Stimulated activated CD8-positive, alpha-beta memory T cell treated with anti-CD3 and anti-CD28 coated beads, Interleukin-12 subunit alpha, Interleukin-12 subunit beta, amount 100 ng/mL, for 24 hours (primary cell): ENCODE results near the gene LRRC15.

Experiments
- DNase-seq: peaks from one replicate; pipeline ENCODE4 v3.0.0-alpha.2; 2020; ENCODE audit errors: extremely low read depth

Gene LRRC15

GRCh38 chr3:194332858-194333211 is 36.7 kb downstream of the LRRC15 start:
- DNase-seq: no peak

- no peak for DNase-seq
Observed at GRCh38 chr3:194330579-194330978, 39.0 kb downstream of the LRRC15 start.

GRCh38 chr3:194330160-194330559 is 39.4 kb downstream of the LRRC15 start:
- DNase-seq: no peak

GRCh38 chr3:194329583-194329965 is 40.0 kb downstream of the LRRC15 start:
- no peak for DNase-seq

- DNase-seq: no peak
Observed at GRCh38 chr3:194328942-194329582, 40.5 kb downstream of the LRRC15 start.

- DNase-seq: no peak
Observed at GRCh38 chr3:194328053-194328657, 41.4 kb downstream of the LRRC15 start.

- DNase-seq: no peak
Observed at GRCh38 chr3:194327218-194328052, 42.1 kb downstream of the LRRC15 start.

- DNase-seq: no peak
Observed at GRCh38 chr3:194326968-194327217, 42.6 kb downstream of the LRRC15 start.

GRCh38 chr3:194326192-194326967 is 43.2 kb downstream of the LRRC15 start:
- DNase-seq: no peak

- DNase-seq: no peak
Observed at GRCh38 chr3:194325424-194326153, 44.0 kb downstream of the LRRC15 start.

- DNase-seq: no peak
Observed at GRCh38 chr3:194324823-194325327, 44.7 kb downstream of the LRRC15 start.

- DNase-seq: no peak
Observed at GRCh38 chr3:194323785-194324735, 45.5 kb downstream of the LRRC15 start.

- no peak for DNase-seq
Observed at GRCh38 chr3:194322678-194323211, 46.8 kb downstream of the LRRC15 start.

GRCh38 chr3:194321693-194322640 is 47.6 kb downstream of the LRRC15 start:
- DNase-seq: no peak

- no peak for DNase-seq
Observed at GRCh38 chr3:194320744-194321243, 48.7 kb downstream of the LRRC15 start.

- DNase-seq: no peak
Observed at GRCh38 chr3:194320100-194320499, 49.4 kb downstream of the LRRC15 start.

GRCh38 chr3:194318511-194319161 is 50.9 kb downstream of the LRRC15 start:
- no peak for DNase-seq

- no peak for DNase-seq
Observed at GRCh38 chr3:194316918-194317317, 52.6 kb downstream of the LRRC15 start.
